GM12891 (cell line): ENCODE measurements around the gene YEATS4.

Experiments
- DNase-seq: peaks from one replicate; pipeline ENCODE4 v3.0.0; 2011; ENCODE audit warnings: low spot score; ENCODE audit not compliant: insufficient read length
- FAIRE-seq: peaks from 2 replicates; lab custom pipeline; 2011; peaks lifted over from hg19 to GRCh38; lab: Jason Lieb, UNC
- PAX5 ChIP-seq: IDR thresholded peaks from 2 replicates; pipeline ENCODE4 v1.6.1; 2011; ENCODE audit warnings: low read length, moderate library complexity, mild to moderate bottlenecking; ENCODE audit not compliant: insufficient read depth, severe bottlenecking
- POLR2A ChIP-seq: IDR thresholded peaks from 2 replicates; pipeline ENCODE4 v1.6.1; 2011; ENCODE audit warnings: low read depth, low read length, control low read depth
- POLR2AphosphoS5 ChIP-seq: IDR thresholded peaks from 2 replicates; pipeline ENCODE4 v1.6.1; 2011; ENCODE audit warnings: low read depth, low read length, control low read depth
- POU2F2 ChIP-seq: IDR thresholded peaks from 2 replicates; pipeline ENCODE4 v1.6.1; 2011; ENCODE audit warnings: low read depth, mild to moderate bottlenecking, control low read depth, low read length, moderate library complexity
- SPI1 ChIP-seq: IDR thresholded peaks from 2 replicates; pipeline ENCODE4 v1.6.1; 2011; ENCODE audit warnings: low read depth, low read length, control low read depth
- TAF1 ChIP-seq: IDR thresholded peaks from 2 replicates; pipeline ENCODE4 v1.6.1; 2011; ENCODE audit warnings: low read depth, low read length, control low read depth

YEATS4 gene

GRCh38 chr12:69338936-69339335 lies 20.6 kb upstream of the YEATS4 start:
- TF ChIP-seq POU2F2 (no peak), SPI1 (no peak), POLR2A (no peak)
- FAIRE-seq = no peak
- no peak for DNase-seq

GRCh38 chr12:69339999-69340398 lies 19.5 kb upstream of the YEATS4 start:
- TF ChIP-seq POU2F2 = no peak
- no peak for TF ChIP-seq PAX5
- no peak for TF ChIP-seq TAF1
- TF ChIP-seq POLR2A = no peak
- no peak for TF ChIP-seq SPI1
- no peak for TF ChIP-seq POLR2AphosphoS5
- FAIRE-seq (no peak), DNase-seq (no peak)

- FAIRE-seq (no peak), DNase-seq (no peak)
Observed at GRCh38 chr12:69341328-69341727, 18.2 kb upstream of the YEATS4 start.

GRCh38 chr12:69342421-69342820 lies 17.1 kb upstream of the YEATS4 start:
- TF ChIP-seq TAF1 = no peak
- no peak for TF ChIP-seq SPI1
- TF ChIP-seq PAX5 = no peak
- no peak for TF ChIP-seq POLR2A
- no peak for TF ChIP-seq POLR2AphosphoS5
- TF ChIP-seq POU2F2 = no peak
- DNase-seq (no peak), FAIRE-seq (no peak)

More at GRCh38 chr12:69341328-69341727, 18.2 kb upstream of the YEATS4 start:
- no peak for TF ChIP-seq SPI1
- no peak for TF ChIP-seq POLR2AphosphoS5
- no peak for TF ChIP-seq TAF1
- TF ChIP-seq POLR2A = no peak
- no peak for TF ChIP-seq PAX5
- no peak for TF ChIP-seq POU2F2

- FAIRE-seq (no peak), DNase-seq (no peak)
- TF ChIP-seq SPI1 (no peak), POU2F2 (no peak), POLR2A (no peak), POLR2AphosphoS5 (no peak)
Observed at GRCh38 chr12:69343357-69343756, 16.2 kb upstream of the YEATS4 start.

GRCh38 chr12:69343885-69344612 lies 15.5 kb upstream of the YEATS4 start:
- FAIRE-seq (no peak), DNase-seq (no peak)
- no peak for TF ChIP-seq POLR2AphosphoS5
- TF ChIP-seq TAF1 = no peak
- TF ChIP-seq POU2F2 = no peak
- no peak for TF ChIP-seq SPI1
- TF ChIP-seq PAX5 = no peak
- no peak for TF ChIP-seq POLR2A

GRCh38 chr12:69345077-69345476 lies 14.5 kb upstream of the YEATS4 start:
- no peak for TF ChIP-seq POLR2A
- no peak for TF ChIP-seq POU2F2
- no peak for TF ChIP-seq SPI1
- TF ChIP-seq TAF1 = no peak
- TF ChIP-seq PAX5 = no peak
- TF ChIP-seq POLR2AphosphoS5 = no peak
- no peak for DNase-seq
- FAIRE-seq = no peak

- DNase-seq (no peak), FAIRE-seq (no peak)
- no peak for TF ChIP-seq TAF1
- TF ChIP-seq POLR2AphosphoS5 = no peak
- no peak for TF ChIP-seq POLR2A
- no peak for TF ChIP-seq SPI1
- TF ChIP-seq POU2F2 = no peak
- no peak for TF ChIP-seq PAX5
Observed at GRCh38 chr12:69345742-69346141, 13.8 kb upstream of the YEATS4 start.

GRCh38 chr12:69348162-69348938 lies 11.2 kb upstream of the YEATS4 start, which contains the start of gene LYZ:
TSS of gene LYZ (plus strand) at chr12:69348381. CDS start at chr12:69348409, 28 bp downstream.
- TF ChIP-seq TAF1 = no peak
- TF ChIP-seq PAX5 = no peak
- TF ChIP-seq POLR2AphosphoS5 = no peak
- no peak for TF ChIP-seq SPI1
- TF ChIP-seq POU2F2 = no peak
- no peak for TF ChIP-seq POLR2A
- FAIRE-seq (no peak), DNase-seq (no peak)

- DNase-seq (no peak), FAIRE-seq (no peak)
- TF ChIP-seq POLR2AphosphoS5 (no peak), POLR2A (no peak), SPI1 (no peak), PAX5 (no peak), POU2F2 (no peak), TAF1 (no peak)
Observed at GRCh38 chr12:69350002-69350626, 9.4 kb upstream of the YEATS4 start.
